Thoracic aorta (tissue), 2 donors: ENCODE measurements around the gene GALNT15. TPM values are rescaled to one million over a fixed set of nuclear protein-coding genes. Genes with fewer than 3 reads are reported as not detected.

Source experiments
- ATAC-seq: fragments of 150-250 bp; one replicate; pipeline ENCODE4 v1.8.0; 2017; ENCODE audit warnings: low read depth; ENCODE audit not compliant: insufficient number of reproducible peaks, low FRiP score
- DNase-seq: peaks from one replicate; pipeline ENCODE4 v3.0.0-alpha.2; 2020; ENCODE audit warnings: low spot score
- H3K27ac ChIP-seq, 2 donors: fragments of 200-600 bp; sonication (generic); 1 replicate in 1 of 2; 2 replicates in 1 of 2; pipeline ENCODE4 v1.5.1; 2016; ENCODE audit warnings: mild to moderate bottlenecking in 2 of 2, moderate library complexity in 2 of 2
- H3K27me3 ChIP-seq: fragments of 200-600 bp; sonication (generic); replicated peaks from 2 replicates; pipeline ENCODE4 v1.6.0; 2016; ENCODE audit warnings: mild to moderate bottlenecking; ENCODE audit not compliant: insufficient read depth
- H3K36me3 ChIP-seq: fragments of 200-600 bp; sonication (generic); one replicate; pipeline ENCODE4 v1.5.1; 2016
- H3K4me1 ChIP-seq, 2 donors: fragments of 200-600 bp; sonication (generic); 1 replicate in 1 of 2; 2 replicates in 1 of 2; pipeline versions ENCODE4 v1.5.1 to v1.6.0; 2016; ENCODE audit warnings: low read depth in 2 of 2, mild to moderate bottlenecking in 1 of 2; ENCODE audit not compliant: control insufficient read depth in 1 of 2
- H3K4me3 ChIP-seq: fragments of 200-600 bp; sonication (generic); 2 replicates; pipeline ENCODE4 v1.5.1; 2016; ENCODE audit warnings: mild to moderate bottlenecking
- H3K9me3 ChIP-seq: fragments of 200-600 bp; sonication (generic); 2 replicates; pipeline ENCODE4 v1.5.1; 2016
- total RNA-seq, 2 donors: library from RNA; depleted of rRNA; stranded (reverse); fragments of >200 nt; gene quantifications; one replicate each; pipeline versions ENCODE4 v1.1.0 to v1.2.3, GENCODE V29; 2016
- TF ChIP-seq, protein P1 (sequence below): fragments of 200-600 bp; sonication (generic); IDR thresholded peaks from one replicate; pipeline ENCODE4 v1.5.1; 2019; ENCODE audit warnings: antibody characterized with exemption

Gene GALNT15
- total RNA-seq, 2 donors from 2014 or later = 157 to 167 TPM

DNA sequence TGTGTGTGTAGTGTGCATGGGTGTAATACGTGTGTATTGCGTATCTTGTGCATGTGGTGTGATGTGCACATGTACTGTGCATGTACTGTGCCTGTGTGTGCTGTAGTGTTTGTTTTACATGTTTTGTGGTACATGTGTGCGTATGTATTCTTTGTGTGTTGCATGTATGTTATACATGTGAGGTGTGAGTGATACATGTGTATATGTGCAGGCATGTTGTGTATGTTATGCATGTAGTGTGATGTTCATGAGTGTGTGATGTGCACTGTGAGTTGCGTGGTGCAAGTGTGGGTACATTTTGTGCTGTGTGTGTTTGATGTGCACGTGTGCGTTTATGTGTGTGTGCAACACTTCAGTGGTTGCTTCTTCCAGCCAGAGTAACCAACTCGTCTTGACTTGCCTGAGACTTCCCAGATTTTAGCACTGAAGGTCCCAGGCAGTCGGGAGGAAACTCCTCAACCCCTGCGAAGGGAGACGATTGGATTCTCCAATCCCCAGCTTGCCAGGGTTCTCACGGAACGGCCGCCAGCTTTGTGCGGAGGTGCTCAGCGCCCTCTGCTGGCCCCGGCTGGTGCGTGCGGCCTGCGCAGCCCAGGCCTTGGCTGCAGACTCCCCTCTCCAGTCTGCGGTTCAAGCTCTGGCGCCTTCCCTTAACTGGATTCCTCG, 3.6 kb downstream of the GALNT15 start:
- no peak overlapping the region for H3K27ac ChIP-seq
- DNase-seq = peak; percentile 29

DNA sequence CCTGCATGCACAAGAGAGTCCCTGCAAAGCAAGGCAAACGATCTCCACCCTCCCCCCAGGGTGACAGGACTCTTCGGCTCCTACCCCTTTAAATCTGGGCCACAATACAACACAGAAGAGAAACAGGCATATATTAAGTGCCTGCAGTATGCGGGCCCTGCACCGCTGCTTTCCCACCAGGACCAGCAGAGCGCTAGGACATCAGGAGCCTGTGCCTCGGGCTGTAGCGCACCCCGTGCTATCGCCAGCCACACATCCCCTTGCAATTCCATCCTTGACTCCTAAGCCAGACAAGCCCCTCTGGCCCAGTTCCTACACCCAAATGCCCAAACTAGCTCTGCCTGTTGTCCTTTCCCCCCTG, 4.1 kb downstream of the GALNT15 start:
- ATAC-seq (no peak), DNase-seq (no peak)
- no peaks in the 10 kb centered on the region for H3K9me3 ChIP-seq
- H3K27me3 ChIP-seq = no peaks in the 10 kb centered on the region
- peak overlapping the region; percentile 65 for H3K4me3 ChIP-seq
- peaks cover 8 to 44% of the 10 kb centered on the region in 2 donors for H3K4me1 ChIP-seq
- TF ChIP-seq, protein P1, sequence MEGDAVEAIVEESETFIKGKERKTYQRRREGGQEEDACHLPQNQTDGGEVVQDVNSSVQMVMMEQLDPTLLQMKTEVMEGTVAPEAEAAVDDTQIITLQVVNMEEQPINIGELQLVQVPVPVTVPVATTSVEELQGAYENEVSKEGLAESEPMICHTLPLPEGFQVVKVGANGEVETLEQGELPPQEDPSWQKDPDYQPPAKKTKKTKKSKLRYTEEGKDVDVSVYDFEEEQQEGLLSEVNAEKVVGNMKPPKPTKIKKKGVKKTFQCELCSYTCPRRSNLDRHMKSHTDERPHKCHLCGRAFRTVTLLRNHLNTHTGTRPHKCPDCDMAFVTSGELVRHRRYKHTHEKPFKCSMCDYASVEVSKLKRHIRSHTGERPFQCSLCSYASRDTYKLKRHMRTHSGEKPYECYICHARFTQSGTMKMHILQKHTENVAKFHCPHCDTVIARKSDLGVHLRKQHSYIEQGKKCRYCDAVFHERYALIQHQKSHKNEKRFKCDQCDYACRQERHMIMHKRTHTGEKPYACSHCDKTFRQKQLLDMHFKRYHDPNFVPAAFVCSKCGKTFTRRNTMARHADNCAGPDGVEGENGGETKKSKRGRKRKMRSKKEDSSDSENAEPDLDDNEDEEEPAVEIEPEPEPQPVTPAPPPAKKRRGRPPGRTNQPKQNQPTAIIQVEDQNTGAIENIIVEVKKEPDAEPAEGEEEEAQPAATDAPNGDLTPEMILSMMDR = no peak
- H3K36me3 ChIP-seq = no peaks in the 10 kb centered on the region
- H3K27ac ChIP-seq = no peak overlapping the region

More for the DNA sequence above, 3.6 kb downstream of the GALNT15 start:
- TF ChIP-seq, protein P1 = peak; percentile 96
- Histone ChIP-seq H3K4me3 (peak overlapping the region; percentile 65), H3K4me1 (peaks cover 11 to 49% of the 10 kb centered on the region in 2 donors), H3K27me3 (no peaks in the 10 kb centered on the region), H3K36me3 (no peaks in the 10 kb centered on the region), H3K9me3 (no peaks in the 10 kb centered on the region)
- no peak for ATAC-seq

DNA sequence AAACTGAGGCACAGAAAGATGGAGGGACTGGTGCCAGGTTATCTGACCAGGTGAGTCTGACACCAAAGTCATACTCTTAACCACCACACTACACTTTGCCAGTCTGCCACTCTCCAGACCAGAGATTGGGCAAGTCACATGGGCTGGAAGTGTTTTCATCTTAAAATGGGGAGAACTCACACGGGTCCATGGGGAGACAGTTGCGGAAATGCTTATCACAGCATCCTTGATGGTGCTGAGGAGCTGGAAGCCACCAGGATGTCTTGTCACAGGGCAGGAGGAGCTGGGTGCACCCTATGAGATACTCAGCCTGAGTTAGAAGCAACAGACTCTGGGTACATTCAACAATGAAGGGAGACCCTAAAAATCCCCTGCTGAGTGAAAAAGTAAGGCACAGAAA, 4.8 kb downstream of the GALNT15 start:
- DNase-seq = no peak
- Histone ChIP-seq H3K4me1 (peaks cover 3 to 38% of the 10 kb centered on the region in 2 donors), H3K27ac (no peak overlapping the region), H3K27me3 (no peaks in the 10 kb centered on the region), H3K9me3 (no peaks in the 10 kb centered on the region), H3K4me3 (no peak overlapping the region), H3K36me3 (no peaks in the 10 kb centered on the region)
- TF ChIP-seq, protein P1 = no peak
- ATAC-seq = no peak

DNA sequence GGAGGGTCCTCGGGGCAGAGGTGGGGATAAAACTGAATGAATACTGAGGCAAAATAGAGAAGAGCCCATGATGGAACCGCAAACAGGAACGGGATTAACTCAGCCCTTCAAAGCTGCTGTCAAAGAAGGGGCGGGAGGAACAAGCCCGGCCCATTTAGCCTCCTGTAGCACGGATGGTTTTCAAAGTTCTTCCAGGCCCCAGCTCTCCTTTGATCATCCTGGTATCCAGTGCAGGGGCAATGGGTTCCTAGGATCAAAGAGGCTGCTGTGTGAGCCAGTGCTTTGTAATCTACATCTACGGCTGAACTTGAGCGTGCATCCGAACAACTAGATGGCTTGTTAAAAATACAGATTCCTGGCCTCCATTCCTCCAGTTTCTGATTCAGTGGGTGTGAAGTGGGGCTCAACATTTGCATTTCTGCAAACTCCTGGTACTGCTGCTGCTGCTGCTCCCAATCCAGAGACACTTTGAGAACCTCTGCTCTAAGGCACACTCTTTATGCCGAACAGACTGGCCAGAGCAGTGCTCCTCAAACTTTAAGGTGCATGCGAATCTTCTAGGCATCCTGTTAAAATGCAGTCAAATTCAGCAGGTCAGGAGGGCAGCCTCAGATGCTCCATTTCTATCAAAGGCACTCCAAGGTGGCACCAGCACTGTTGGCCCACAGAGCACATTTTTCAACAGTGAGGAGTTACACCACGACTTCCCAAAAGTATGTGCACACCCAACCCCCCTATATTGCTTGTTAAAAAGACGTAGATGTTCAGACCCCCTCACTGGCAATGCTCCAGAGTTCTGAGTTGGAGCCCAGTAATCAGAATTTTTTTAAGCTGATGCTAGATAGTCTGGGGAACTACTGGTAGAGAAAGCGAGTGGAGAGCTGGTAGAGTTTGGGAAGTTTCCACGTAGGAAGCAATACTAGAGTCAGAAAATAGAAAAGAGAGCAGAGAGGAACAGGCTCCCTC, 5.6 kb downstream of the GALNT15 start:
- no peak overlapping the region for H3K27ac ChIP-seq
- DNase-seq (no peak), ATAC-seq (no peak)
- H3K4me1 ChIP-seq = peaks cover 3 to 32% of the 10 kb centered on the region in 2 donors
- no peaks in the 10 kb centered on the region for H3K27me3 ChIP-seq
- no peaks in the 10 kb centered on the region for H3K9me3 ChIP-seq
- H3K36me3 ChIP-seq = no peaks in the 10 kb centered on the region
- TF ChIP-seq, protein P1 = no peak
- H3K4me3 ChIP-seq = no peak overlapping the region

DNA sequence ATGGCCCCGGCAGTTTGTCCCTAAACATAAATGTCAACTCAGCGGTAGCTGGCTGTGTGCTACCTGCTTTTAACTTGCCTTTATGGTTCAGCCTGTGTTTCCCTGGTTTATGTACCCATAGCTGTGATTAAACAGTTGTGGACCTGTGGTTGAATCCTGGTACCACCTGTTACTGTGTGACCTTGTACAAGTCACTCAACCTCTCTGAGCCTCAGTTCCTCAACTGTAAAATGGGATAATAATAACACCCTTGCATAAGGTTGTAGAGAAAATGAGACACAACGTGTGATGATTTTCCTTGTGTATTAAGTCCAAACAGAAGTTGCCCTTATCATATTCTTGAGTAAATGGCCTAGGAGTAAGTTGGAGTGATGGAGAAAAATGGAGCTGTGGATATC, 6.3 kb downstream of the GALNT15 start:
- Histone ChIP-seq H3K4me3 (no peak overlapping the region), H3K36me3 (no peaks in the 10 kb centered on the region), H3K4me1 (peaks cover 3 to 26% of the 10 kb centered on the region in 2 donors), H3K9me3 (no peaks in the 10 kb centered on the region), H3K27me3 (no peaks in the 10 kb centered on the region), H3K27ac (no peak overlapping the region)
- no peak for ATAC-seq
- TF ChIP-seq, protein P1 = no peak
- DNase-seq = no peak
